GM21737 (cell line): ENCODE data around the gene PIK3C2A.
"Not testable (repeated sequence)": the region's sequence is repeated elsewhere in the genome, so short reads cannot be mapped to it uniquely, and the experiment has no call there.

Experiments
- ATAC-seq: cut with Tn5 transposase; IDR thresholded peaks from one replicate; pipeline ENCODE4 v1.9.1; 2021; ENCODE audit warnings: mild to moderate bottlenecking, moderate library complexity; ENCODE audit not compliant: unreplicated experiment

PIK3C2A gene, protein sequence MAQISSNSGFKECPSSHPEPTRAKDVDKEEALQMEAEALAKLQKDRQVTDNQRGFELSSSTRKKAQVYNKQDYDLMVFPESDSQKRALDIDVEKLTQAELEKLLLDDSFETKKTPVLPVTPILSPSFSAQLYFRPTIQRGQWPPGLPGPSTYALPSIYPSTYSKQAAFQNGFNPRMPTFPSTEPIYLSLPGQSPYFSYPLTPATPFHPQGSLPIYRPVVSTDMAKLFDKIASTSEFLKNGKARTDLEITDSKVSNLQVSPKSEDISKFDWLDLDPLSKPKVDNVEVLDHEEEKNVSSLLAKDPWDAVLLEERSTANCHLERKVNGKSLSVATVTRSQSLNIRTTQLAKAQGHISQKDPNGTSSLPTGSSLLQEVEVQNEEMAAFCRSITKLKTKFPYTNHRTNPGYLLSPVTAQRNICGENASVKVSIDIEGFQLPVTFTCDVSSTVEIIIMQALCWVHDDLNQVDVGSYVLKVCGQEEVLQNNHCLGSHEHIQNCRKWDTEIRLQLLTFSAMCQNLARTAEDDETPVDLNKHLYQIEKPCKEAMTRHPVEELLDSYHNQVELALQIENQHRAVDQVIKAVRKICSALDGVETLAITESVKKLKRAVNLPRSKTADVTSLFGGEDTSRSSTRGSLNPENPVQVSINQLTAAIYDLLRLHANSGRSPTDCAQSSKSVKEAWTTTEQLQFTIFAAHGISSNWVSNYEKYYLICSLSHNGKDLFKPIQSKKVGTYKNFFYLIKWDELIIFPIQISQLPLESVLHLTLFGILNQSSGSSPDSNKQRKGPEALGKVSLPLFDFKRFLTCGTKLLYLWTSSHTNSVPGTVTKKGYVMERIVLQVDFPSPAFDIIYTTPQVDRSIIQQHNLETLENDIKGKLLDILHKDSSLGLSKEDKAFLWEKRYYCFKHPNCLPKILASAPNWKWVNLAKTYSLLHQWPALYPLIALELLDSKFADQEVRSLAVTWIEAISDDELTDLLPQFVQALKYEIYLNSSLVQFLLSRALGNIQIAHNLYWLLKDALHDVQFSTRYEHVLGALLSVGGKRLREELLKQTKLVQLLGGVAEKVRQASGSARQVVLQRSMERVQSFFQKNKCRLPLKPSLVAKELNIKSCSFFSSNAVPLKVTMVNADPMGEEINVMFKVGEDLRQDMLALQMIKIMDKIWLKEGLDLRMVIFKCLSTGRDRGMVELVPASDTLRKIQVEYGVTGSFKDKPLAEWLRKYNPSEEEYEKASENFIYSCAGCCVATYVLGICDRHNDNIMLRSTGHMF (N-terminal part only)

DNA sequence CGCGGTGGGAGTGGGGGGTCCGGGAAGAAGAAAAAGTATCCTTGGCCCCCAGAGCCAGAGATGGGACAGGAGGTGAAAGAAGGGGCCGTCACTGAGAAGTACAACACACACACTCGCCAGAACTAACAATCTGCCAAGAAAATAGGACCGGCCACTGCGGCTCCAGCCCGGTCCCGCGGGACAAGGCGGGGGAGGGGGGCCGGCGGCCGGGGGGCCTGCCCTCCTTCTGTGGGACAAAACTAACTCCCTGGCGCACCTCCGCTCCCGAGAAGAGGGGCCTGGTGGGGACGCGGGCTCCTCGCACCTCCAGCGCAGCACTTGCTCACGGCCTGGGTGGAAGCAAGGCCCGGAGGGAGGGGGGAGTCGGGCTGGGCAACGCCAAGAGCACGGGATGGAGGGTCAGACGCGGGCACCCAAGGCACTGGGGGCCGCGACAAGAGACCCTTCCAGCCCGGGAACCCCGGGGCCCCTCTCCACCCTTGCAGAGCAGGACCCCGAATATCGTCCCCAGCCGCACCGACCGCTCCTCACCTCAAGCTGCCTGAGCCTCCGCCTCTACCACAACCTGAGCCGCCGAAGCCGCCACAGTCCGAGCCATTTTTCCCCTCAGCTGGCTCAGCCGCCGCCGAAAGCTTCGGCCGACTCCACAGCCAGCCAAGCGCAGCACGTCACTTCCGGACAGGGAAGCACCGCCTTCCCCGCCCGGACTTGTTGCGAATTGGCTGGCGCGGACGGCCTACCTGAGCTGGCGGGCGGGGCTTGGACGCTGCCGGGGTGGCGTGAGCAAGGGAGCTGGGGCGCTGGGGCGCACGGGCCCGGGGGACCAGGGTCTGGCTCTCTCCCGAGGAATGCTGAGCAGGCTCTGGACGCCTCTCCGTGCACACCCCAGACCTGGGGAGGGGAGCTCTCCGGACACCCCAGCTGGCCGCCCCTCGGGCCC, at the start of gene PIK3C2A:
TSS of gene PIK3C2A (minus strand) at position 670 of the 940 bp plus-strand sequence. CDS start 38,245 bp downstream, outside the sequence.
- peak; percentile 98 for ATAC-seq

DNA sequence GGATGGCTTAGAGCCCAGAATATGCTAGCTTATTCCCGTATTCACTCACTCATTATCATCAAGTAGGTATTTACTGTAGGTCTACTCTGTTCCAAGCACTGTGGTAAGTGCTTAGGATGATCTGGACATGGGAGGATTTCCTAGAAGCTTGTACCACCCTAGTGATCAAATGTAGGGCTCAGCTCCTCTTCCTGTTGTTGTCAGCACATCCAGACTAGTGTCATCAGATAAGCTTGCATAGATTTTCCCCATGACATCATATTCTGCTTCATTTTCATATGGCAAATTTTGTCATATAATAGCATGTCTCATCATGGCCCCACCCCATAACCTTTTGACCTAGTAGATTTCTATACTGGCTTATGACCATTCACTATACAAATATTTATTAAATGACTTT, 49.4 kb upstream of the PIK3C2A start:
- no peak for ATAC-seq

DNA sequence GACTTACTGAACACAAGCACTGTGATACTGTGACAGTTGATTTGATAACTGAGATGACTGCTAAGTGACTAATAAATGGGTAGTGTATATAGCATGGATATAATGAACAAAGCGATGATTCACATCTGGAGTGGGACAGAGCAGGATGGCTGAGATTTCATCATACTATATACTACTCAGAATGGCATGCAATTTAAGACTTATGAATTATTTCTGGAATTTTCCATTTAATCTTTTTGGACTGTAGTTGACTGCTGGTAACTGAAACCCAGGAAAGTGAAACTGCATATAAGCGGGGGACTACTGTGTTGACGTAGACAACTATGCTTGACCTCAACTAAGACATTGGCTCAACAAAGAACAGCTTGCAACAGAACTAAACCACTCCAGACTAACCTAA, 48.7 kb upstream of the PIK3C2A start:
- no peak for ATAC-seq

DNA sequence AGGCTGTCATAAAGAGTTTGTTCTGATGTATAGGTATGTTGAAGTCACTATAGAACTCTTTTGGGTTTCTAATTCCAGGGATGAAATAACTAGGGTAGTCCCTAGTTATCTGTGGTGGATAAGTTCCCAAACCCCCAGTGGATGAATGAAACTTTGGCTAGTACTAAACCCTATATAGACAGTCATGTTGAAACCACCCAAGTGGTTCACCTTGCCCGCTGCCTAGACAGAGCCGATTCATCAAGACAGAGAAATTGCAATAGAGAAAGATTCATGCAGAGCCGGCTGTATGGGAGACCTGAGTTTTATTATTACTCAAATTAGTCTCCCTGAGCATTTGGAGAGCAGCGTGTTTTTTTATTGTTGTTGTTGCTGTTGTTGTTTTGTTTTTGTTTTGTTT, 44.9 kb upstream of the PIK3C2A start:
- no peak for ATAC-seq

- ATAC-seq = no peak
Measured at GRCh38 chr11:17250561-17251350, 43.0 kb upstream of the PIK3C2A start.

GRCh38 chr11:17244046-17244445, 36.3 kb upstream of the PIK3C2A start:
- peak; percentile 88 for ATAC-seq

GRCh38 chr11:17242954-17243353, 35.2 kb upstream of the PIK3C2A start:
- not testable (repeated sequence) for ATAC-seq

DNA sequence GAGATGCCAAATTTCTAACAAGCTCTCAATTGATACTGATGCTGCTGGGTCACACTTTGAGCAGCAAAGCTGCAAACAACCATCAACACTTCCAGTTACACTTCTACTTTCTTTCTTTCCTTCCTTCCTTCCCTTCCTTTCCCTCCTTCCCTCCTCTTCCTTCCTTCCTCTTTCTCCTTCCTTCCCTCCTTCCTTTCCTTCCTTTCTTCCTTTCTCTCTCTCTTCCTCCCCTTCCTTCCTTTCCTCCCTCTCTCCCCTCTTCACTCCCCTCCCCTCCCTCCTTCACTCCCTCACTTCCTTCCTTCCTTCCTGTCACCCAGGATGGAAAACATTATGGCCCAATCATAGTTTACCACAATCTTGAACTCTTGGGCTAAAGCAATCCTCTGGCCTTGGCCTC, 33.0 kb upstream of the PIK3C2A start:
- no peak for ATAC-seq

DNA sequence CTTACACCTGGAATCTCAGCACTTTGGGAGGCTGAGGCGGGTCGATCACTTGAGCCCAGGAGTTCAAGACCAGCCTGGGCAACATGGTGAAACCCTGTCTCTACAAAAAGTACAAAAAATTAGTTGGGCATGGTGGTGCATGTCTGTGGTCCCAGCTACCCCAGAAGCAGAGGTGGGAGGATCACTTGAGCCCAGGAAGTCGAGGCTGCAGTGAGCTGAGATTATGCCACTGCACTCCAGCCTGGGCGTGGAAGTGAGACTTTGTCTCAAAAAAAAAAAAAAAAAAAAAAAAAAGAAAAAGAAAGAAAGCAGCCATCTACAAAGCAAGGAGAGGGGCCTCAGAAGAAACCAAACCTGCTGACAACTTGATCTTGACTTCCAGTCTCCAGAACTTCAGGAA, 32.1 kb upstream of the PIK3C2A start:
- ATAC-seq = not testable (repeated sequence)

DNA sequence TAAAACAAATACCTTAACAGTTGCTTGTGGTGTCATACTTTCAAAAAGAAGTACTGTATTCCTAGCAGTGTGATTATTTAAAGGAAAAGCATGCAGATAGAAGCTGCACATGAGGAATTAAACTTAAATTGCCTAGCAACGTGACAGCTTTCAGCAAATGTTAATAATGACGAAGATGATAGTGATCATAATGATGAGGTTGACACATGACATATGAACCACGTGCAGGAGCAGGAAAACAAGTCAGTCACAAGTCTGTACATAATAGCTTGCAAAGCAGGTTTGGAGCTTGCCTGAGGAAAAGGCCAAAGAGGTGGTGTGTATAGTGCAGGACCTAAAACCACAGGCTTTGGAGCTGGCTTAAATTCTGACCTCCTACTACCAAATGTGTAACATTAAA, 30.6 kb upstream of the PIK3C2A start:
- ATAC-seq = no peak

DNA sequence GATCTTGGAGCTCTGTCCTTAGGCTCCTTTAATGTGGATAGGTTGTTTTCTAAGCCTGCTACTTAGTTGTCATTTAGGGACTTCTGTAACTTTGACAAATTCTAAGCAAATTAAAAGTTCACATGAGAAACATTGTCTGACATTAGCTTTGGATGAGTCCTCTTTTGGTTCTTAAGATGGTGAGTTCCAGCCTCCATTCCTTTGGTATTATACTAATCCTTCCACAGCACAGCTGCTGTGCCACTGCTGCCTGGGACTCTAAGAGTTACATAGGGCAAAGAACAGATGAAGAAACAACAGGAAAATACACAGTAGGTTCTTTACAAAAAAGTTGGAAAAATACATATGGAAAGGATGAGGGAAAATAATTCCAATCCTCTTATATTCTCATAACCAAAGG, 25.3 kb upstream of the PIK3C2A start:
- no peak for ATAC-seq

- peak; percentile 95 for ATAC-seq
Measured at GRCh38 chr11:17230867-17231851, 23.4 kb upstream of the PIK3C2A start.

DNA sequence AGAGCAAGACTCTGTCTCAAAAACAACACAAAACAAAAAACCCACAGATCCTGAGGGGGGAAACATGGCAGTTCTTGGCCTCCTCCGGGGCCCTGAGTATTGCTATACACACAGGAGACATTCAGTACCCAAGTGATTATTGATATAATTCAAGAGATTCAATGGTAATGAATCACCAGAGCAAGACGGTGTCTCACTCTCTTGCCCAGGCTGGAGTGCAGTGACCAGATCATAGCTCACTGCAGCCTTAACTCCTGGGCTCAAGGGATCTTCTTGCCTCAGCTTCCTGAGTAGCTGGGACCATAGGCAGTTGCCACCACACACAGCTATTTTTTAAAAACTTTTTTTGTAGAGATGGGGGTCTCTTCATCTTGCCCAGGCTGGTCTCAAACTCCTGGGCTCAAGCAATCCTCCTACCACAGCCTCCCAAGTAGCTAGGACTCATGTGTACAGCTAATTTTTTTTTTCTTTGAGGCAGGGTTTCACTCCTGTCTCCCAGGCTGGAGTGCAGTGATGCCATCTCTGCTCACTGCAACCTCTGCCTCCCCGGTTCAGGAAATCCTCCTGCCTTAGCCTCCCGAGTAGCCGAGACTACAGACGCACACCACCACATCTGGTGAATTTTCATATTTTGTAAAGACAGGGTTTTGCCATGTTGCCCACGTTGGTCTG, 21.8 kb upstream of the PIK3C2A start:
- ATAC-seq = no peak

- ATAC-seq = not testable (repeated sequence)
Measured at GRCh38 chr11:17228186-17228925, 20.6 kb upstream of the PIK3C2A start.

DNA sequence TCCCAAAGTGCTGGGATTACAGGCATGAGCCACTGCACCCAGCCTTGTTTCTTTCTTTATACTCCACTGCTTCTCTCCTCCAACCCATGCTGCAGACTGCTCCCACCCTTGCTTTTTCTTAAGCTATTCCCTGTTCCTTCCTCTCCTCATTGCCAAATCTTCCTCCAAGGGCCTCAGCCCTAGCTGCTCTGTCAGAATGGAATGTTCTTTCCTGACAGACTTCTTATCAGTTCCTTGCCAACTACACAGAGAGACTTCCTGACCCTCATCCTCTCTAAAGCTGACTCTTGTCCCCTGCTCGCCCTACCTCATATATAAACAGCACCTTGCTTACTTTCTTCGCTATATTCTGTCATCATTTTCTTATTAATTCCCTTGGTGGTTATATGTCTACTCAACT, 16.9 kb upstream of the PIK3C2A start:
- ATAC-seq = no peak

- ATAC-seq = no peak
Measured at GRCh38 chr11:17221968-17222367, 14.2 kb upstream of the PIK3C2A start.

DNA sequence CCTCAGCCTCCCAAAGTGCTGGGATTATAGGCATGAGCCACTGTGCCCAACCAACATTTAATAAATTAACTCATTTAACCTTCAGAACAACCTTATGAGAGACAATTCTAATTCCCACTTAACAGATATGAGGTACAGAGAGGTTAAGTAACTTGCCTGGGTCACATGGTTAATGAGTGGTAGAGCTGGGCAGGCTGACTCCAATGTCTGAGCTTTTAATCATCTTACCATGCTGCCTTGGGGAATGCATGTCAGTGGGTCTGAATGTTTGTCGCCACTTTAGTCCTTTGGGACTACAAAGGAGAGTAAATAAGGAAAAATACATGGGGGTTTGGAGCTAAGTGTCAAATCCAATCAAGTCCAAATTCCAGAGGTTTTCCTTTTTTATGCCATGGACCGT, 11.2 kb upstream of the PIK3C2A start:
- ATAC-seq = no peak
